Osteoblast (primary cell): ENCODE measurements around the gene MGST3. TPM values are rescaled to one million over a fixed set of nuclear protein-coding genes. Genes with fewer than 3 reads are reported as not detected.

ENCODE experiments used
- DNase-seq: peaks from one replicate; pipeline ENCODE4 v3.0.0; 2011; ENCODE audit warnings: low spot score, mixed read lengths; ENCODE audit not compliant: insufficient read length; ENCODE audit errors: missing footprints
- H2AFZ ChIP-seq: 2 replicates; pipeline ENCODE4 v1.6.0; 2011; ENCODE audit warnings: mild to moderate bottlenecking, low read length
- H3K27ac ChIP-seq: 2 replicates; pipeline ENCODE4 v1.5.1; 2011; ENCODE audit warnings: mild to moderate bottlenecking, low read depth, low read length, moderate library complexity
- H3K27me3 ChIP-seq: 2 replicates; pipeline ENCODE4 v1.6.0; 2012; ENCODE audit warnings: mild to moderate bottlenecking, control low read depth, inconsistent platforms, low read length, moderate library complexity; ENCODE audit not compliant: insufficient read depth
- H3K36me3 ChIP-seq: 2 replicates; pipeline ENCODE4 v1.5.1; 2011; ENCODE audit warnings: mild to moderate bottlenecking, low read length, control low read depth, moderate library complexity; ENCODE audit not compliant: insufficient read depth
- H3K4me1 ChIP-seq: 2 replicates; pipeline ENCODE4 v1.5.1; 2011; ENCODE audit warnings: mild to moderate bottlenecking, low read length, control low read depth, moderate library complexity; ENCODE audit not compliant: insufficient read depth
- H3K4me2 ChIP-seq: 2 replicates; pipeline ENCODE4 v1.6.0; 2011; ENCODE audit warnings: mild to moderate bottlenecking, low read length; ENCODE audit not compliant: insufficient read depth
- H3K4me3 ChIP-seq: fragments of 200-600 bp; sonication (generic); 3 replicates; pipeline ENCODE4 v1.5.1; 2012; ENCODE audit warnings: mild to moderate bottlenecking, low read length, inconsistent platforms; ENCODE audit not compliant: insufficient read depth
- H3K79me2 ChIP-seq: 2 replicates; pipeline ENCODE4 v1.6.0; 2012; ENCODE audit warnings: mild to moderate bottlenecking, low read length, control low read depth, inconsistent platforms; ENCODE audit not compliant: insufficient read depth
- H3K9me3 ChIP-seq: 2 replicates; pipeline ENCODE4 v1.5.1; 2011; ENCODE audit warnings: low read depth, low read length, control low read depth
- H4K20me1 ChIP-seq: 2 replicates; pipeline ENCODE4 v1.6.0; 2012; ENCODE audit warnings: mild to moderate bottlenecking, low read length, control low read depth; ENCODE audit not compliant: insufficient read depth
- CTCF ChIP-seq: IDR thresholded peaks from 2 replicates; pipeline ENCODE4 v1.5.1; 2011; ENCODE audit warnings: mild to moderate bottlenecking, low read depth, low read length, moderate library complexity; ENCODE audit errors: extremely low read depth
- total RNA-seq: library from RNA; depleted of rRNA; stranded (reverse); fragments of >200 nt; gene quantifications from 2 replicates; pipeline ENCODE4 v1.2.3, GENCODE V29; 2012

MGST3 gene
- total RNA-seq, 1 donor: 128 TPM

DNA sequence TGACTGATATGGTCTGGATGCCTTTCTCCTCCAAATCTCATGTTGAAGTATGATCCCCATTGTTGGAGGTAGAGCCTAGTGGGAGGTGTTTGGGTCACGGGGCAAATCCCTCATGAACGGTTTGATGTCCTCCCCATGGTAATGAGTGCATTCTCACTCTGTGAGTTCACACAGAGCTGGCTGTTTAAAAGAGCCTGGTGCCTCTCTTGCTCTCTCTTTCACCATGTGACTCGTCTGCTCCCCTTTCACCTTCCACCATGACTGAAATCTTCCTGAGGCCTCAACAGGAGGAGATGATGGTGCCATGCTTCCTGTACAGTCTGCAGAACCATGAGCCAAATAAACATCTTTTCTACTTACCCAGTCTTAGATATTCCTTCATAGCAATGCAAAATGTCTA, 37.1 kb downstream of the MGST3 start:
- no peaks in the 10 kb centered on the region for H4K20me1 ChIP-seq
- no peak for TF ChIP-seq CTCF
- H3K4me1 ChIP-seq: peaks cover 6% of the 10 kb centered on the region
- H2AFZ ChIP-seq: no peak overlapping the region
- no peak overlapping the region for H3K27ac ChIP-seq
- no peak overlapping the region for H3K4me3 ChIP-seq
- no peak overlapping the region for H3K4me2 ChIP-seq
- H3K9me3 ChIP-seq: no peaks in the 10 kb centered on the region
- no peak for DNase-seq
- H3K27me3 ChIP-seq: no peaks in the 10 kb centered on the region
- peaks cover 52% of the 10 kb centered on the region for H3K36me3 ChIP-seq
- H3K79me2 ChIP-seq: peaks cover 2% of the 10 kb centered on the region

DNA sequence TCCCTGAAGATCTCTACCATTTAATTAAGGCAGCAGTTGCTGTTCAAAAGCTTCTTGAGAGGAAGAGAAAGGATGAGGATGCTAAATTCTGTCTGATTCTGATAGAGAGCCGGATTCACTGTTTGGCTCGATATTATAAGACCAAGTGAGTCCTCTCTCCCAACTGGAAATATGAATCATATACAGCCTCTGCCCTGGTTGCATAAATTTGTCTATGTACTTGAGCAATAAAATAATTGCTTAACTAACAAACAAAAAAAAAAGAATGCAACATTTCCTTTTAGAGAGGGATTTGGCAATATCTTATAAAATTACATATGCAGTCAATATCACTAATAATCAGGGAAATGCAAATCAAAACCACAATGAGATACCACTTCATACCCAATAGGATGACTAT, 40.5 kb downstream of the MGST3 start:
- no peak overlapping the region for H3K4me2 ChIP-seq
- peaks cover under 1% of the 10 kb centered on the region for H3K4me1 ChIP-seq
- H3K4me3 ChIP-seq: no peak overlapping the region
- H3K36me3 ChIP-seq: peaks cover 45% of the 10 kb centered on the region
- H2AFZ ChIP-seq: no peak overlapping the region
- H3K27me3 ChIP-seq: no peaks in the 10 kb centered on the region
- no peaks in the 10 kb centered on the region for H4K20me1 ChIP-seq
- H3K79me2 ChIP-seq: peaks cover 2% of the 10 kb centered on the region
- H3K9me3 ChIP-seq: no peaks in the 10 kb centered on the region
- TF ChIP-seq CTCF: no peak
- H3K27ac ChIP-seq: no peak overlapping the region
- no peak for DNase-seq

- no peaks in the 10 kb centered on the region for H3K4me1 ChIP-seq
- no peaks in the 10 kb centered on the region for H3K27me3 ChIP-seq
- H3K27ac ChIP-seq: peak overlapping the region; percentile 9
- H3K36me3 ChIP-seq: peaks cover 30% of the 10 kb centered on the region
- H3K4me2 ChIP-seq: no peak overlapping the region
- H3K9me3 ChIP-seq: no peaks in the 10 kb centered on the region
- TF ChIP-seq CTCF: no peak
- no peak overlapping the region for H2AFZ ChIP-seq
- peaks cover 2% of the 10 kb centered on the region for H3K79me2 ChIP-seq
- H4K20me1 ChIP-seq: no peaks in the 10 kb centered on the region
- H3K4me3 ChIP-seq: no peak overlapping the region
- no peak for DNase-seq
These were observed 43.6 kb downstream of the MGST3 start for GRCh38 chr1:165674599-165674998.

- peaks cover 42% of the 10 kb centered on the region for H3K36me3 ChIP-seq
- H3K4me2 ChIP-seq: no peak overlapping the region
These were observed 44.8 kb downstream of the MGST3 start for GRCh38 chr1:165675794-165676193.

More at GRCh38 chr1:165675794-165676193, 44.8 kb downstream of the MGST3 start:
- Histone ChIP-seq H4K20me1 (no peaks in the 10 kb centered on the region), H3K9me3 (no peaks in the 10 kb centered on the region), H3K27me3 (no peaks in the 10 kb centered on the region), H3K4me1 (no peaks in the 10 kb centered on the region), H2AFZ (no peak overlapping the region), H3K27ac (no peak overlapping the region), H3K4me3 (no peak overlapping the region), H3K79me2 (peaks cover 8% of the 10 kb centered on the region)
- no peak for DNase-seq
- TF ChIP-seq CTCF: no peak
